Calu3 (cell line): ENCODE results near the gene GALK2. TPM values are rescaled to one million over a fixed set of nuclear protein-coding genes. Genes with fewer than 3 reads are reported as not detected.

Experiments used
- BruUV-seq: library from RNA; stranded (reverse); fragments of 400-500 nt; replicated peaks from 2 replicates; lab custom pipeline; 2021; lab: Mats Ljungman, UMichigan
- CTCF ChIA-PET: fragments of 300-600 bp; sonication (Branson Sonifier 250); formaldehyde crosslinking; loops from one replicate; lab custom pipeline; 2022; ENCODE audit warnings: antibody characterized with exemption; lab: Charles Lee
- DNase-seq: peaks from one replicate; pipeline ENCODE4 v3.0.0; 2022
- H3K27ac Mint-ChIP-seq: one replicate; pipeline ENCODE4 v1.8.0; 2022; ENCODE audit warnings: mixed read lengths; ENCODE audit not compliant: unreplicated experiment
- H3K27me3 Mint-ChIP-seq: one replicate; pipeline ENCODE4 v1.8.0; 2022; ENCODE audit warnings: mixed read lengths; ENCODE audit not compliant: unreplicated experiment
- H3K36me3 Mint-ChIP-seq: one replicate; pipeline ENCODE4 v1.8.0; 2022; ENCODE audit warnings: mild to moderate bottlenecking, moderate library complexity, mixed read lengths; ENCODE audit not compliant: insufficient read depth, unreplicated experiment
- H3K4me1 Mint-ChIP-seq: one replicate; pipeline ENCODE4 v1.8.0; 2022; ENCODE audit warnings: mild to moderate bottlenecking, low read depth, mixed read lengths; ENCODE audit not compliant: unreplicated experiment
- H3K4me3 Mint-ChIP-seq: one replicate; pipeline ENCODE4 v1.8.0; 2022; ENCODE audit warnings: mild to moderate bottlenecking, low read depth, moderate library complexity, mixed read lengths; ENCODE audit not compliant: unreplicated experiment
- H3K9me3 Mint-ChIP-seq: one replicate; pipeline ENCODE4 v1.8.0; 2022; ENCODE audit warnings: low read depth, mixed read lengths; ENCODE audit not compliant: unreplicated experiment
- intact Hi-C: fragments of 100-400 bp; cut with micrococcal nuclease; formaldehyde crosslinking; loops from one replicate; pipeline ENCODE4 v1.10.0; 2022; ENCODE audit not compliant: unreplicated experiment
- total RNA-seq: library from RNA; stranded (reverse); gene quantifications from 2 replicates; pipeline ENCODE4 v1.2.3, GENCODE V29; 2022
- TF ChIP-seq, protein P1 (sequence below): fragments of 200-600 bp; IDR thresholded peaks from one replicate; pipeline ENCODE4 v1.8.0; 2022; ENCODE audit warnings: antibody characterized with exemption; ENCODE audit not compliant: unreplicated experiment

Gene GALK2
- total RNA-seq, 1 experiment from 2014 or later: 48.3 TPM

DNA sequence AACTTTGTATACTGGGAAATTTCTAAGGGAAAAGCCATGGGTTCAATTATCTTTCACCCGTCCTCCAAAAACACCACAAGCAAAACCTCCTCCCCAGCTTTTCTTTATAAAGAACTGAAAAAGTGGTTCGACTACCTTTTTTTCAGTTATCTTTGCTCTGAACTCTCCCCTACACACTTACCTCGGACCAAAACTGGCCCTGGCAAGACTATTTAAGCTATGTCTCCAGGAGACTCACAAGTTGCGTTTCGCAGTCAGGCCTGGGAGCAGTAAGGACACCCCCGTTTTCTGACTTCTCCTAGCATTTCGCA lies 15.3 kb upstream of the GALK2 start:
- CTCF ChIA-PET: interaction anchor here (1.7 kb wide), 1 partner anchor 9 kb away, joined by 8 read pairs; no protein-coding TSS in a partner anchor

DNA sequence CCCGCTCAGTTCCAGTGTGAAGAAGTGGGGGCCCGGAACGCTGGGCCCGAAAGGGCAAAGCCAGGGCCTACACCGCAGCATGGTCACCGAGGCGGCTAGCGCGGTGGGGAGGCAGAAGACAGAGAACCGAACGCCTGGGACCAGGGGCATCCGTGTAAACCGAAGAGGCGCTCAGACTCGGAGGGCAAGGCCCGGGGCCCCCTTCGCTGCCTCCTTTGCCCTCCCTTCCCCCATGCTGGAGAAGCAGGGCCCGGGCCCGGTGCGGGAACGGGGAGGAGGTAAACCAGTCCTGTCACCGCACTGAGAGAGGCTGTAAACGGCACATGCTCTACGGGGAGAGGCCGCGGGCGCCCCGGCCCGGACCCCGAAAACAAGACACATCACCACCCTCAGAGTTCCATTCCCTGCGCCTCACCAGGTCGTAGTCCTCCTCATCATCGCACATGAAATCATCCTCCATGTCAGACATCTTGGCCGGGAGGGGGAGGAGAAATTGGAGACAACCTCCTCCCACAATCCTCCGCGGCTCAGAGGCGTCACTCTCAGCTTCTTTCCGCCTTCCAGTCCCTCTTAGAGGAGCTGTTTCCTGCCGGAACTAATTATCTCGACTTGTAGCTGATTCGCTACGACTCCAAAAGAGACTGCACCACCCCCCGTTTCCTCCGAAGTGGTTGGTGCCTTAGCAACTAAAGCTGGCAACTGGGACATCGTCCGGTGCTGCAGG lies 14.8 kb upstream of the GALK2 start, which contains the start of gene COPS2:
Gene COPS2 (minus strand): TSS at position 490 of the 724 bp plus-strand sequence. CDS start 21 bp downstream, at position 469.
- Mint-ChIP-seq H3K9me3 (no peaks in the 10 kb centered on the region), H3K4me1 (peaks cover 12% of the 10 kb centered on the region), H3K27me3 (no peaks in the 10 kb centered on the region), H3K36me3 (peaks cover 22% of the 10 kb centered on the region), H3K27ac (peak within 1 kb of the TSS; percentile 99), H3K4me3 (peak within 1 kb of the TSS; percentile 95)
- DNase-seq: peak; percentile 91
- TF ChIP-seq, protein P1, sequence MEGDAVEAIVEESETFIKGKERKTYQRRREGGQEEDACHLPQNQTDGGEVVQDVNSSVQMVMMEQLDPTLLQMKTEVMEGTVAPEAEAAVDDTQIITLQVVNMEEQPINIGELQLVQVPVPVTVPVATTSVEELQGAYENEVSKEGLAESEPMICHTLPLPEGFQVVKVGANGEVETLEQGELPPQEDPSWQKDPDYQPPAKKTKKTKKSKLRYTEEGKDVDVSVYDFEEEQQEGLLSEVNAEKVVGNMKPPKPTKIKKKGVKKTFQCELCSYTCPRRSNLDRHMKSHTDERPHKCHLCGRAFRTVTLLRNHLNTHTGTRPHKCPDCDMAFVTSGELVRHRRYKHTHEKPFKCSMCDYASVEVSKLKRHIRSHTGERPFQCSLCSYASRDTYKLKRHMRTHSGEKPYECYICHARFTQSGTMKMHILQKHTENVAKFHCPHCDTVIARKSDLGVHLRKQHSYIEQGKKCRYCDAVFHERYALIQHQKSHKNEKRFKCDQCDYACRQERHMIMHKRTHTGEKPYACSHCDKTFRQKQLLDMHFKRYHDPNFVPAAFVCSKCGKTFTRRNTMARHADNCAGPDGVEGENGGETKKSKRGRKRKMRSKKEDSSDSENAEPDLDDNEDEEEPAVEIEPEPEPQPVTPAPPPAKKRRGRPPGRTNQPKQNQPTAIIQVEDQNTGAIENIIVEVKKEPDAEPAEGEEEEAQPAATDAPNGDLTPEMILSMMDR: no peak
- BruUV-seq: TSS peak; percentile 40
- intact Hi-C loops: no loop called here
- CTCF ChIA-PET: interaction anchor here (0.9 to 1.7 kb wide), 3 partner anchors 10 to 896 kb away, joined by 3 to 8 read pairs (median 3); no protein-coding TSS in a partner anchor

More for the DNA sequence above, 15.3 kb upstream of the GALK2 start:
- intact Hi-C loops: no loop called here
- no peaks in the 10 kb centered on the region for H3K27me3 Mint-ChIP-seq
- BruUV-seq: no TSS peak
- TF ChIP-seq, protein P1: no peak
- peak overlapping the region; percentile 95 for H3K4me3 Mint-ChIP-seq
- H3K4me1 Mint-ChIP-seq: peaks cover 12% of the 10 kb centered on the region
- peak overlapping the region; percentile 99 for H3K27ac Mint-ChIP-seq
- H3K36me3 Mint-ChIP-seq: peaks cover 22% of the 10 kb centered on the region
- no peaks in the 10 kb centered on the region for H3K9me3 Mint-ChIP-seq
- no peak for DNase-seq

DNA sequence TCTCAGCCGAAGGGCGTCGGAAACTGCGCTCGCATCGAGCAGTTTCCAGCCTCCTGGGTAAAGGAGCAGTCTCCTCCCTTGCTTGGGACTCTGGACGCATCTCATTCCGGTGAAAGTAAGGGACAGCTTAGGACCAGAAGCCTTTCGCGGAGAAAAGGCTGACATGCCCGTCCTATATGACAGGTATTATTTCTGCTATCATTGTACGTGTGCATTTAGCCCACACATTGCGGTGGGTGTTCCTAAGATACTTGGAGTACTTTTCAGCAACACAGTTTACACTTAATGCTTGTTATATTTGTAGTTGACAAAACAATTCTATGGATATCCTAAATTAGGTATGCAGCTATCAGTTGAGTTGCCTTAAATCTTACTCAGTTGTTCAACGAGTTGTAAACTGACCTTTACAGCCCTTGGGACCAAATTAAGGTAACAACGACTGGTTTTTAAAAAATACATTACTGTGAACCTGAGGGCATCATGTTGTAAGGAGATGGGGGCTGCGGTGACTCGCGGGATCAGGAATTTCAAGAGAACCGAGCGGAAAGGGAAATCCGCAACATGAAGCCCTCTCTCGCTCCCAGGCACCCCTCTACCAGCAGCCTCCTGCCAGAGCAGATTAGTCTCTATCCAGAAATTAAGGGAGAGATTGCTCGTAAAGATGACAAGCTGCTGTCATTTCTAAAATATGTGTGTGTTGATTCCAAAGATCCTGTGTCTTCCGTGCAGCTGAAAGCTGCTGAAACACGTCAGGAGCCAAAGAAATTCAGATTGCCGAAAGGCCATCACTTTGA lies 14.0 kb upstream of the GALK2 start:
- intact Hi-C loops: no loop called here
- H3K4me3 Mint-ChIP-seq: peak overlapping the region; percentile 95
- TF ChIP-seq, protein P1: no peak
- no peaks in the 10 kb centered on the region for H3K27me3 Mint-ChIP-seq
- H3K9me3 Mint-ChIP-seq: no peaks in the 10 kb centered on the region
- H3K4me1 Mint-ChIP-seq: peaks cover 12% of the 10 kb centered on the region
- CTCF ChIA-PET: interaction anchor here (0.9 to 1.7 kb wide), 3 partner anchors 10 to 895 kb away, joined by 3 to 8 read pairs (median 3); no protein-coding TSS in a partner anchor
- TSS peak; percentile 65 for BruUV-seq
- peaks cover 22% of the 10 kb centered on the region for H3K36me3 Mint-ChIP-seq
- H3K27ac Mint-ChIP-seq: peak overlapping the region; percentile 99
- peak; percentile 4 for DNase-seq

DNA sequence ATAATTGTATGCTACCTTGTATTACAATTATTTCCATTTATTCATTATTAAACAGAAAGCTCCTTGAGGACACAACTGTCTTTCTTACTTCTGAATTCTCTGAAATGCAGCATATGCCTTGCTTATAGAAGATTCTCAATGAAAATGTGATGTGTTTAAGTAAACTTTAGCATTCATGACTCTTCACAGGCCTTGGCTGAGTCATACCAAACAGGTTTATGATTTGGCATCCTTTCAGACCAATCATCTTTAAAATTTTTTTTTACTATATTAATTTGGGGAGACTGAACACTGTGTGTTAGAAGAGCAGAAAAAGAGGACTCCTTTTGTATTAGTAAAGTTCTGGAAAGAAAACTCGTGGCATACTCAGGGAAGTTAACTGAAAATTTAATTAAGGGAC lies 6.4 kb upstream of the GALK2 start:
- H3K27me3 Mint-ChIP-seq: no peaks in the 10 kb centered on the region
- TF ChIP-seq, protein P1: no peak
- no peaks in the 10 kb centered on the region for H3K4me1 Mint-ChIP-seq
- no peaks in the 10 kb centered on the region for H3K9me3 Mint-ChIP-seq
- intact Hi-C loops: no loop called here
- H3K36me3 Mint-ChIP-seq: no peaks in the 10 kb centered on the region
- no peak overlapping the region for H3K27ac Mint-ChIP-seq
- CTCF ChIA-PET: no interaction called here
- no peak overlapping the region for H3K4me3 Mint-ChIP-seq
- no peak for DNase-seq
- no TSS peak for BruUV-seq
